HEK293 (cell line): ENCODE results near the gene ZNF367.

ENCODE experiments used
- CTCF ChIP-seq: fragments of 450-650 bp; formaldehyde crosslinking; IDR thresholded peaks from 2 replicates; pipeline ENCODE4 v1.5.1; 2016; ENCODE audit warnings: missing biosample characterization, missing genetic modification characterization
- KLF16 ChIP-seq: fragments of 450-650 bp; formaldehyde crosslinking; IDR thresholded peaks from 2 replicates; pipeline ENCODE4 v1.5.1; 2017; ENCODE audit warnings: missing biosample characterization, missing genetic modification characterization
- ZNF24 ChIP-seq: fragments of 450-650 bp; formaldehyde crosslinking; IDR thresholded peaks from 2 replicates; pipeline ENCODE4 v1.5.1; 2016; ENCODE audit warnings: missing biosample characterization, missing genetic modification characterization
- ZNF302 ChIP-seq: fragments of 450-650 bp; formaldehyde crosslinking; IDR thresholded peaks from 2 replicates; pipeline ENCODE4 v1.5.1; 2016; ENCODE audit warnings: missing biosample characterization, missing genetic modification characterization, low read depth
- ZNF311 ChIP-seq: fragments of 450-650 bp; formaldehyde crosslinking; IDR thresholded peaks from 2 replicates; pipeline ENCODE4 v1.5.1; 2017; ENCODE audit warnings: missing biosample characterization, missing genetic modification characterization, borderline replicate concordance
- ZNF488 ChIP-seq: fragments of 450-650 bp; formaldehyde crosslinking; IDR thresholded peaks from 2 replicates; pipeline ENCODE4 v1.5.1; 2016; ENCODE audit warnings: missing biosample characterization, missing genetic modification characterization
- ZNF558 ChIP-seq: fragments of 450-650 bp; formaldehyde crosslinking; IDR thresholded peaks from 2 replicates; pipeline ENCODE4 v1.5.1; 2016; ENCODE audit warnings: missing biosample characterization, missing genetic modification characterization

- TF ChIP-seq ZNF302 (tag by site-specific recombination) (no peak), CTCF (no peak), ZNF311 (tag by site-specific recombination) (no peak), ZNF558 (no peak), ZNF24 (no peak), ZNF488 (tag by site-specific recombination) (no peak), KLF16 (tag by site-specific recombination) (no peak)
Measured at GRCh38 chr9:96382175-96382574, 36.0 kb downstream of the ZNF367 start.
